Measurements from ENCODE around the gene HASPIN. TPM values are rescaled to one million over a fixed set of nuclear protein-coding genes. Genes with fewer than 3 reads are reported as not detected.

The HASPIN gene
- total and polyA plus RNA-seq, 3 donors from 2014 or later, result 14.9 to 20.5 (median 16.7) TPM

DNA sequence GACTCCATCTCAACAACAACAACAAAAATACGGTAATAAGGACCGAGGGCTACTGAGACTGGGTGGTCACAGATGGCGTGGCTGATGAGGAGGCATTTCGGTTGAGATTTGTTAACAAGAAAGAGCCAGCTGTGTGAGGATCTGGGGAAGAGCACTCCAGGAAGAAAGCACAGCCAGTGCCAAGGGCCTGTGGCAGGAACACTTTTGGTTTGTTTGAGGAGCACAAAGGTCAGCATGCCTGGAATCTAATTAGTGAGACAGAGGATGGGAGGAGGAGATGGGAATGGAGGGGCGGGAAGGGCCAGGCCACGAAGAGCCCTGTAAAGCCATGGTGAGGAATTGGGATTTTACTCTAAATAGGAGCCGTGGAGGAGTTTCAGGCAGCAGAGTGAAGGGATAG lies 24.9 kb downstream of the HASPIN start:
- Histone ChIP-seq H3K36me3 (ENCODE audit: low read depth, missing control alignments) (no peaks in the 10 kb centered on the region), H3K4me3 (no peak overlapping the region), H3K27ac (no peak overlapping the region), H3K27me3 (no peaks in the 10 kb centered on the region), H3K4me1 (no peaks in the 10 kb centered on the region), H3K9me3 (no peaks in the 10 kb centered on the region)
- intact Hi-C loops (cut with DNase I; ENCODE audit: low total_unique reads), result no loop called here
- no peak for DNase-seq
- WGBS, 2 donors, result 83 to 84% methylated on average over 7 of the region's 7 CpGs
- TF ChIP-seq, protein P1, sequence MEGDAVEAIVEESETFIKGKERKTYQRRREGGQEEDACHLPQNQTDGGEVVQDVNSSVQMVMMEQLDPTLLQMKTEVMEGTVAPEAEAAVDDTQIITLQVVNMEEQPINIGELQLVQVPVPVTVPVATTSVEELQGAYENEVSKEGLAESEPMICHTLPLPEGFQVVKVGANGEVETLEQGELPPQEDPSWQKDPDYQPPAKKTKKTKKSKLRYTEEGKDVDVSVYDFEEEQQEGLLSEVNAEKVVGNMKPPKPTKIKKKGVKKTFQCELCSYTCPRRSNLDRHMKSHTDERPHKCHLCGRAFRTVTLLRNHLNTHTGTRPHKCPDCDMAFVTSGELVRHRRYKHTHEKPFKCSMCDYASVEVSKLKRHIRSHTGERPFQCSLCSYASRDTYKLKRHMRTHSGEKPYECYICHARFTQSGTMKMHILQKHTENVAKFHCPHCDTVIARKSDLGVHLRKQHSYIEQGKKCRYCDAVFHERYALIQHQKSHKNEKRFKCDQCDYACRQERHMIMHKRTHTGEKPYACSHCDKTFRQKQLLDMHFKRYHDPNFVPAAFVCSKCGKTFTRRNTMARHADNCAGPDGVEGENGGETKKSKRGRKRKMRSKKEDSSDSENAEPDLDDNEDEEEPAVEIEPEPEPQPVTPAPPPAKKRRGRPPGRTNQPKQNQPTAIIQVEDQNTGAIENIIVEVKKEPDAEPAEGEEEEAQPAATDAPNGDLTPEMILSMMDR (IDR thresholded peaks at IDR 0.05), result no peak
- TF ChIP-seq POLR2A (IDR thresholded peaks at IDR 0.05), result no peak

DNA sequence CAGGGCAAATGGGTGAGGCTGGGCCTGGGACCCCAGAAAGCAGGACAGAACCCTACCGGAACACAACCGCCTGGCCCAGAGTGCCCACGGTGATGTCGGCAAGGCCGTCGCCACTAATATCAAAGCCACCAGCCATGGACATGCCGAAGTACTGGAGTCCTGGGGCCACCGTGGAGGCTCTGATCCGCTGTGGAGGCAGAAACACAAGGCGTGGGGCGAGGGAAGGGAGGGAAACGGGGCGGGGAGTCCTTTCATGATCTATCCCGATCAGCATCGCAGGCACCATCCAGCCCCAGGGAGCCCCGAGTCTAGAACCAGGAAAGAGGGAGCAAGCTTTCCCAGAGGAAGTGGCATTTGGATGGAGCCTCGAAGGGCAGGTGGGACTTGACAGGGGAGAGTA lies 26.6 kb downstream of the HASPIN start:
- no peak overlapping the region for H3K27ac ChIP-seq
- no peaks in the 10 kb centered on the region for H3K27me3 ChIP-seq
- H3K36me3 ChIP-seq (ENCODE audit: low read depth, missing control alignments), result no peaks in the 10 kb centered on the region
- intact Hi-C loops (cut with DNase I; ENCODE audit: low total_unique reads), result no loop called here
- 89 to 94% methylated on average over 16 to 17 of the region's 17 CpGs for WGBS, 2 donors
- peaks cover 5% of the 10 kb centered on the region for H3K4me1 ChIP-seq
- no peak for DNase-seq
- H3K9me3 ChIP-seq, result no peaks in the 10 kb centered on the region
- TF ChIP-seq, protein P1 (IDR thresholded peaks at IDR 0.05), result no peak
- no peak for TF ChIP-seq POLR2A (IDR thresholded peaks at IDR 0.05)
- H3K4me3 ChIP-seq, result no peak overlapping the region

DNA sequence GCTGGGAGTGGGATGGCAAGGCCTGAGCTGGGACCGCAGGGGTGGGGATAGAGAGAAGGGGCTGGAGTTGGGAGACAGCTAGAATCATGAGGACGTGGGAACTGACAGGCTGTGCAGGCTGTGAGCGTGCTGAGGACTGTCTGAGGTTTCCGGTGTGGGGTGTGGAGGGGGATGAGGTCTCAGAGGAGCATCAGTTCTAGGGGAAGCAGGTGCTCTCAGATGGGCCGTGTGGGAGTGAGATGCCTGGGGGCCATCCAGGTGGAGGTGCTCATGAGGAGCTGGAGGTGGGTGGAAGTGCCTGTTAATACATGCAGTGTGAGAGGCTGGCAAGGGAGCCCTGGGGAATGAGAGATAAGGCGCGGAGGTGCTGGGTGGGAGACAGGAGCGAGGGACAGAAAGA lies 27.2 kb downstream of the HASPIN start:
- WGBS, 2 donors, result 79 to 80% methylated on average over 8 of the region's 8 CpGs
- peaks cover 5% of the 10 kb centered on the region for H3K4me1 ChIP-seq
- DNase-seq, result no peak
- intact Hi-C loops (cut with DNase I; ENCODE audit: low total_unique reads), result no loop called here
- no peaks in the 10 kb centered on the region for H3K27me3 ChIP-seq
- no peaks in the 10 kb centered on the region for H3K9me3 ChIP-seq
- no peak overlapping the region for H3K27ac ChIP-seq
- no peak overlapping the region for H3K4me3 ChIP-seq
- no peaks in the 10 kb centered on the region for H3K36me3 ChIP-seq (ENCODE audit: low read depth, missing control alignments)
- TF ChIP-seq, protein P1 (IDR thresholded peaks at IDR 0.05), result no peak
- TF ChIP-seq POLR2A (IDR thresholded peaks at IDR 0.05), result no peak

DNA sequence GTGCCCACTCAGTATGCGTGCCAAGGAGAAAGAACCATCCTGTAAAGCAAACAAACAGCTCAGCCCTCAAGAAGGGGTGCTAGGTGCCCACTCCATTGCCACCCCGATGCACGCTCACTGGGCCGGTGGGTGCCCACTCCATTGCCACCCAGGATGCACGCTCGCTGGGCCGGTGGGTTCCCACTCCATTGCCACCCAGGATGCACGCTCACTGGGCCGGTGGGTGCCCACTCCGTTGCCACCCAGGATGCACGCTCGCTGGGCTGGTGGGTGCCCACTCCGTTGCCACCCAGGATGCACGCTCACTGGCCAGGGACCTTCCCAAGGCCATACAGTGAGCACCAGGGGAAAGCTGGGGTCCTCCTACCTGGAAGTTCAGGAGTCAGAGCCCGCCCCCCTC lies 28.1 kb downstream of the HASPIN start:
- DNase-seq, result no peak
- Histone ChIP-seq H3K9me3 (no peaks in the 10 kb centered on the region), H3K4me1 (peaks cover 5% of the 10 kb centered on the region), H3K27me3 (no peaks in the 10 kb centered on the region), H3K27ac (no peak overlapping the region), H3K4me3 (no peak overlapping the region), H3K36me3 (ENCODE audit: low read depth, missing control alignments) (no peaks in the 10 kb centered on the region)
- intact Hi-C loops (cut with DNase I; ENCODE audit: low total_unique reads), result no loop called here
- TF ChIP-seq, protein P1 (IDR thresholded peaks at IDR 0.05), result no peak
- no peak for TF ChIP-seq POLR2A (IDR thresholded peaks at IDR 0.05)
- WGBS, 2 donors, result 97 to 100% methylated on average over 7 to 15 of the region's 15 CpGs

DNA sequence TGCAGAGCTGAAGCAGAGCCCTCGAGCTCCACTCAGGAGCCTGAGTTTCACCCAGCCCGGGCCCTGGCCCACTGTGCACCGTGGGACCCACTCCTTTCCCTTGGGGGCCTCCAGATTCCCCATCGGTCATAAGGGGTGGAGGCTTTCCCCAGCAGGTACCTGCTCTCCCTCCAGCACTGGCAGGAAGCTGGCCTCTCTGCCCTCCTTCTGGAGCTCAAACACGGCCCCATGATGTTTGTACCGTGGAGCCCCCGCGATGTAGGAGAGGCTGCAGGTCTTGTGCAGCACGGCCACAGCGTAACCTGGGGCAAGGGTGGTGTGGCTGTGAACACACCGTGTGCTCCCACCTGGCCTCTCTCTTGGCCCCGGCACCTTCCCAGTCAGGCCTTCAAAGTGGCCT lies 29.9 kb downstream of the HASPIN start:
- no peak for DNase-seq
- intact Hi-C loops (cut with DNase I; ENCODE audit: low total_unique reads), result no loop called here
- H3K4me1 ChIP-seq, result peaks cover 5% of the 10 kb centered on the region
- H3K27ac ChIP-seq, result no peak overlapping the region
- H3K27me3 ChIP-seq, result no peaks in the 10 kb centered on the region
- H3K9me3 ChIP-seq, result no peaks in the 10 kb centered on the region
- TF ChIP-seq, protein P1 (IDR thresholded peaks at IDR 0.05), result no peak
- no peak for TF ChIP-seq POLR2A (IDR thresholded peaks at IDR 0.05)
- H3K4me3 ChIP-seq, result no peak overlapping the region
- H3K36me3 ChIP-seq (ENCODE audit: low read depth, missing control alignments), result no peaks in the 10 kb centered on the region
- 60 to 68% methylated on average over 3 to 12 of the region's 12 CpGs for WGBS, 2 donors

Measured in testis (tissue), 3 donors.